ENCODE measurements around the gene ATM. TPM values are rescaled to one million over a fixed set of nuclear protein-coding genes. Genes with fewer than 3 reads are reported as not detected.

ATM gene, protein sequence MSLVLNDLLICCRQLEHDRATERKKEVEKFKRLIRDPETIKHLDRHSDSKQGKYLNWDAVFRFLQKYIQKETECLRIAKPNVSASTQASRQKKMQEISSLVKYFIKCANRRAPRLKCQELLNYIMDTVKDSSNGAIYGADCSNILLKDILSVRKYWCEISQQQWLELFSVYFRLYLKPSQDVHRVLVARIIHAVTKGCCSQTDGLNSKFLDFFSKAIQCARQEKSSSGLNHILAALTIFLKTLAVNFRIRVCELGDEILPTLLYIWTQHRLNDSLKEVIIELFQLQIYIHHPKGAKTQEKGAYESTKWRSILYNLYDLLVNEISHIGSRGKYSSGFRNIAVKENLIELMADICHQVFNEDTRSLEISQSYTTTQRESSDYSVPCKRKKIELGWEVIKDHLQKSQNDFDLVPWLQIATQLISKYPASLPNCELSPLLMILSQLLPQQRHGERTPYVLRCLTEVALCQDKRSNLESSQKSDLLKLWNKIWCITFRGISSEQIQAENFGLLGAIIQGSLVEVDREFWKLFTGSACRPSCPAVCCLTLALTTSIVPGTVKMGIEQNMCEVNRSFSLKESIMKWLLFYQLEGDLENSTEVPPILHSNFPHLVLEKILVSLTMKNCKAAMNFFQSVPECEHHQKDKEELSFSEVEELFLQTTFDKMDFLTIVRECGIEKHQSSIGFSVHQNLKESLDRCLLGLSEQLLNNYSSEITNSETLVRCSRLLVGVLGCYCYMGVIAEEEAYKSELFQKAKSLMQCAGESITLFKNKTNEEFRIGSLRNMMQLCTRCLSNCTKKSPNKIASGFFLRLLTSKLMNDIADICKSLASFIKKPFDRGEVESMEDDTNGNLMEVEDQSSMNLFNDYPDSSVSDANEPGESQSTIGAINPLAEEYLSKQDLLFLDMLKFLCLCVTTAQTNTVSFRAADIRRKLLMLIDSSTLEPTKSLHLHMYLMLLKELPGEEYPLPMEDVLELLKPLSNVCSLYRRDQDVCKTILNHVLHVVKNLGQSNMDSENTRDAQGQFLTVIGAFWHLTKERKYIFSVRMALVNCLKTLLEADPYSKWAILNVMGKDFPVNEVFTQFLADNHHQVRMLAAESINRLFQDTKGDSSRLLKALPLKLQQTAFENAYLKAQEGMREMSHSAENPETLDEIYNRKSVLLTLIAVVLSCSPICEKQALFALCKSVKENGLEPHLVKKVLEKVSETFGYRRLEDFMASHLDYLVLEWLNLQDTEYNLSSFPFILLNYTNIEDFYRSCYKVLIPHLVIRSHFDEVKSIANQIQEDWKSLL (N-terminal part only)
- total RNA-seq, result 10 to 100 TPM; 30.5 to 56.8 (median 36.4) TPM
- long read RNA-seq, donor 1, partial matches to known transcripts, result 7 of 14 reads
- long read RNA-seq, donor 1, other reads (novel, unspliced or antisense), result 7 of 14 reads
- long read RNA-seq, donor 2, result 0 reads

DNA sequence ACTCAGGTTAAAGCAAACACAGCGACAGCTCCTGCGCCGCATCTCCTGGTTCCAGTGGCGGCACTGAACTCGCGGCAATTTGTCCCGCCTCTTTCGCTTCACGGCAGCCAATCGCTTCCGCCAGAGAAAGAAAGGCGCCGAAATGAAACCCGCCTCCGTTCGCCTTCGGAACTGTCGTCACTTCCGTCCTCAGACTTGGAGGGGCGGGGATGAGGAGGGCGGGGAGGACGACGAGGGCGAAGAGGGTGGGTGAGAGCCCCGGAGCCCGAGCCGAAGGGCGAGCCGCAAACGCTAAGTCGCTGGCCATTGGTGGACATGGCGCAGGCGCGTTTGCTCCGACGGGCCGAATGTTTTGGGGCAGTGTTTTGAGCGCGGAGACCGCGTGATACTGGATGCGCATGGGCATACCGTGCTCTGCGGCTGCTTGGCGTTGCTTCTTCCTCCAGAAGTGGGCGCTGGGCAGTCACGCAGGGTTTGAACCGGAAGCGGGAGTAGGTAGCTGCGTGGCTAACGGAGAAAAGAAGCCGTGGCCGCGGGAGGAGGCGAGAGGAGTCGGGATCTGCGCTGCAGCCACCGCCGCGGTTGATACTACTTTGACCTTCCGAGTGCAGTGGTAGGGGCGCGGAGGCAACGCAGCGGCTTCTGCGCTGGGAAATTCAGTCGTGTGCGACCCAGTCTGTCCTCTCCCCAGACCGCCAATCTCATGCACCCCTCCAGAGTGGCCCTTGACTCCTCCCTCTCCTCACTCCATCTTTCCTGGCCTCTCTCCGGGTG is at the start of gene ATM, which contains the start of gene NPAT:
TSS of gene ATM (plus strand) at position 494 of the 774 bp plus-strand sequence. CDS start 4,558 bp downstream, outside the sequence.
TSS of gene NPAT (minus strand) at position 65 of the 774 bp plus-strand sequence. CDS start 102 bp downstream, outside the sequence.
- DNase-seq, result peak; percentile 99 to 100 (median 99)
- Histone ChIP-seq H3K9me3 (no peaks in the 10 kb centered on the region), H3K4me3 (peak within 1 kb of the TSS; percentile 46), H3K4me1 (ENCODE audit: low read depth) (peaks cover 13% of the 10 kb centered on the region), H3K36me3 (ENCODE audit: low read depth) (peaks cover 5% of the 10 kb centered on the region)
- intact Hi-C loops (cut with DNase I, micrococcal nuclease), result loop anchor here in 1 of 2 donors (5.0 kb wide), 1 partner anchor 245 kb away; the partner anchor contains the start of gene C11orf65
- ATAC-seq, result peak; percentile 95
- TF ChIP-seq, protein P1, sequence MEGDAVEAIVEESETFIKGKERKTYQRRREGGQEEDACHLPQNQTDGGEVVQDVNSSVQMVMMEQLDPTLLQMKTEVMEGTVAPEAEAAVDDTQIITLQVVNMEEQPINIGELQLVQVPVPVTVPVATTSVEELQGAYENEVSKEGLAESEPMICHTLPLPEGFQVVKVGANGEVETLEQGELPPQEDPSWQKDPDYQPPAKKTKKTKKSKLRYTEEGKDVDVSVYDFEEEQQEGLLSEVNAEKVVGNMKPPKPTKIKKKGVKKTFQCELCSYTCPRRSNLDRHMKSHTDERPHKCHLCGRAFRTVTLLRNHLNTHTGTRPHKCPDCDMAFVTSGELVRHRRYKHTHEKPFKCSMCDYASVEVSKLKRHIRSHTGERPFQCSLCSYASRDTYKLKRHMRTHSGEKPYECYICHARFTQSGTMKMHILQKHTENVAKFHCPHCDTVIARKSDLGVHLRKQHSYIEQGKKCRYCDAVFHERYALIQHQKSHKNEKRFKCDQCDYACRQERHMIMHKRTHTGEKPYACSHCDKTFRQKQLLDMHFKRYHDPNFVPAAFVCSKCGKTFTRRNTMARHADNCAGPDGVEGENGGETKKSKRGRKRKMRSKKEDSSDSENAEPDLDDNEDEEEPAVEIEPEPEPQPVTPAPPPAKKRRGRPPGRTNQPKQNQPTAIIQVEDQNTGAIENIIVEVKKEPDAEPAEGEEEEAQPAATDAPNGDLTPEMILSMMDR (IDR thresholded peaks at IDR 0.05), result peak; percentile 87

DNA sequence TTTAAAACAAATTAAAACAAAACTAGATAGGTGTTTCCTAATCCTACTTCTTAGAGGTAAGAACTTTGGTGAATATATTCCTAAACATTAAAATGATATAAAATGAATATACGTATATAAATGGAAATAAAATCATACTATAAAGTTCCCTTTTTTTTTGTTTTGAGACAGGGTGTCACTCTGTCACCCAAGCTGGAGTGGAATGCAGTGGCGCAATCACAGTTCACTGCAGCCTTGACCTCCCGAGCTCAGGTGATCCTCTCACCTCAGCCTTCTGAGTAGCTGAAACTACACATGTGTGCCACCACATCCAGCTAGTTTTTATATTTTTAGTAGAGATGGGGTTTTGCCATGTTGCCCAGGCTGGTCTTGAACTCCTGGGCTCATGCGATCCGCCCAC is 45.3 kb upstream of the ATM start:
- H3K36me3 ChIP-seq (ENCODE audit: low read depth), result no peaks in the 10 kb centered on the region
- no peaks in the 10 kb centered on the region for H3K4me1 ChIP-seq (ENCODE audit: low read depth)
- H3K9me3 ChIP-seq, result no peaks in the 10 kb centered on the region
- H3K4me3 ChIP-seq, result no peak overlapping the region
- TF ChIP-seq, protein P1 (IDR thresholded peaks at IDR 0.05), result no peak
- DNase-seq, result no peak
- intact Hi-C loops (cut with DNase I, micrococcal nuclease), result no loop called here
- ATAC-seq, result no peak

DNA sequence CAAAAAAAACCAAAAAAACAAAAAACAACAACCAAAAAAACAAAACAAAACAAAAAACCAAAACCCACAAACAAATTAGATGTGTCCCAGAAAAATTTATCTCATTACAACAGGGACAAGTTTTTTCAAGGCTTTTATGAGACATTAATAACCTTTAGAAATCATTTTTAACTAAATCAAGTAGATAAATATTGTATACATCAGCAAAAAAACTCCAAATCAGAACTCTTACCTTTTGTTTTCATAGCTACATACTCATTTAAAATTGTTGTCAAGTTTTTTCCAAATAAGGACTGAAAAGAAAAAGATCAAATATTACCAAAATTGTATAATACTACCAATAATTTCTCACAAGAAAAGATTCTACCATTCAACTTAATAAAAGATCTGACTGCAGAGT is 29.1 kb upstream of the ATM start:
- no peaks in the 10 kb centered on the region for H3K4me1 ChIP-seq (ENCODE audit: low read depth)
- no peak for ATAC-seq
- H3K9me3 ChIP-seq, result no peaks in the 10 kb centered on the region
- TF ChIP-seq, protein P1 (IDR thresholded peaks at IDR 0.05), result no peak
- H3K36me3 ChIP-seq (ENCODE audit: low read depth), result peaks cover 4% of the 10 kb centered on the region
- H3K4me3 ChIP-seq, result no peak overlapping the region
- intact Hi-C loops (cut with DNase I, micrococcal nuclease), result no loop called here
- no peak for DNase-seq

DNA sequence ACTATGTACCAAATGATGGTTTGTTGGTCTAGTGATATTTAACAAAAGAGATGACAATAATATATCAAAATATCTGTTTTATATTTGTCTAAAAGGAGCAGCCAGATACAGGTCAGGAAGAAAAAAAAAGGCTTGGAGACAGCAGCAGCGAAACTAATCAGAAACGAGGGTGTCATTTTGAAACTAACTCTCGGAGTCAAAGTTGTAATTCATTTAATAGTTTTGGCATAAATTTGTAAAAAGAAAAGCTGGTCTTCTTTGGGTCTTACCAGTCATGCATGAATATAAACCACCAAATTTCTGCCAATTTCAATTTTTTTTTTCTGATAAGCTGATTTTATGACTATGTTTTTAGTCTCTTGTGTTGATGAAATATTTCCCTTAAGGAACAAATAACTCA is 26.0 kb upstream of the ATM start:
- Histone ChIP-seq H3K4me3 (no peak overlapping the region), H3K9me3 (no peaks in the 10 kb centered on the region), H3K4me1 (ENCODE audit: low read depth) (no peaks in the 10 kb centered on the region), H3K36me3 (ENCODE audit: low read depth) (peaks cover 4% of the 10 kb centered on the region)
- no peak for DNase-seq
- ATAC-seq, result no peak
- intact Hi-C loops (cut with DNase I, micrococcal nuclease), result no loop called here
- TF ChIP-seq, protein P1 (IDR thresholded peaks at IDR 0.05), result no peak

Measured in mucosa of descending colon (tissue), 3 donors.